Smooth muscle cell (in vitro differentiated cells): ENCODE measurements around the gene CPA4. TPM values are rescaled to one million over a fixed set of nuclear protein-coding genes. Genes with fewer than 3 reads are reported as not detected.
A peak's percentile ranks its signal among the peaks of the same experiment; 100 is the strongest.

Experiments used
- DNase-seq: peaks from one replicate; lab custom pipeline; 2025; ENCODE audit not compliant: unreplicated experiment; lab: John Stamatoyannopoulos, UW
- H2AFZ ChIP-seq: fragments of 200-600 bp; sonication (generic); 2 replicates; pipeline ENCODE4 v1.6.0; 2016; ENCODE audit warnings: antibody characterized with exemption, low read depth, mild to moderate bottlenecking
- H3F3A ChIP-seq: fragments of 200-600 bp; sonication (generic); 2 replicates; pipeline ENCODE4 v1.6.0; 2017; ENCODE audit warnings: antibody characterized with exemption, low read depth
- H3K27ac ChIP-seq: fragments of 200-600 bp; sonication (generic); 2 replicates; pipeline ENCODE4 v1.5.1; 2016; ENCODE audit warnings: low read depth, mild to moderate bottlenecking
- H3K27me3 ChIP-seq: fragments of 200-600 bp; sonication (generic); 2 replicates; pipeline ENCODE4 v1.6.1; 2016; ENCODE audit warnings: low read depth, mild to moderate bottlenecking
- H3K36me3 ChIP-seq: fragments of 200-600 bp; sonication (generic); 2 replicates; pipeline ENCODE4 v1.5.1; 2016; ENCODE audit warnings: low read depth
- H3K4me1 ChIP-seq: fragments of 200-600 bp; sonication (generic); 2 replicates; pipeline ENCODE4 v1.5.1; 2016; ENCODE audit warnings: low read depth
- H3K4me2 ChIP-seq: fragments of 200-600 bp; sonication (generic); 2 replicates; pipeline ENCODE4 v1.6.0; 2016; ENCODE audit warnings: mild to moderate bottlenecking
- H3K4me3 ChIP-seq: fragments of 200-600 bp; sonication (generic); 2 replicates; pipeline ENCODE4 v1.5.1; 2016; ENCODE audit warnings: mild to moderate bottlenecking
- H3K79me2 ChIP-seq: fragments of 200-600 bp; sonication (generic); 2 replicates; pipeline ENCODE4 v1.6.0; 2016; ENCODE audit warnings: low read depth, mild to moderate bottlenecking
- H3K9ac ChIP-seq: fragments of 200-600 bp; sonication (generic); 2 replicates; pipeline ENCODE4 v1.6.0; 2016; ENCODE audit warnings: low read depth
- H3K9me3 ChIP-seq: fragments of 200-600 bp; sonication (generic); replicated peaks from 2 replicates; pipeline ENCODE4 v1.5.1; 2016; ENCODE audit warnings: low read depth
- H4K20me1 ChIP-seq: fragments of 200-600 bp; sonication (generic); 2 replicates; pipeline ENCODE4 v1.6.0; 2016; ENCODE audit warnings: low read depth
- WGBS: methylation state at CpG from one replicate; pipeline ENCODE4 v1.1.7; 2016; ENCODE audit warnings: low lambda C conversion rate; 5-methylcytosine and 5-hydroxymethylcytosine counted together
- polyA plus RNA-seq: library from polyadenylated mRNA; unstranded; fragments of >200 nt; fragmentation: Nextera tagmentation; extraction: Ambion mirVana; gene quantifications from 2 replicates; pipeline ENCODE4 v1.2.1, GENCODE V29; 2016
- total RNA-seq: library from RNA; depleted of rRNA; stranded (reverse); fragments of >200 nt; gene quantifications from 2 replicates; pipeline ENCODE4 v1.2.3, GENCODE V29; 2014
- TF ChIP-seq, protein P1 (sequence below): fragments of 200-600 bp; sonication (generic); IDR thresholded peaks from 2 replicates; pipeline ENCODE4 v1.5.1; 2017; ENCODE audit warnings: borderline replicate concordance, mild to moderate bottlenecking, antibody characterized with exemption; ENCODE audit not compliant: insufficient read depth, poor library complexity, severe bottlenecking

The CPA4 gene
- total and polyA plus RNA-seq, 2 experiments from 2014 or later = 8.8 to 12.3 TPM

DNA sequence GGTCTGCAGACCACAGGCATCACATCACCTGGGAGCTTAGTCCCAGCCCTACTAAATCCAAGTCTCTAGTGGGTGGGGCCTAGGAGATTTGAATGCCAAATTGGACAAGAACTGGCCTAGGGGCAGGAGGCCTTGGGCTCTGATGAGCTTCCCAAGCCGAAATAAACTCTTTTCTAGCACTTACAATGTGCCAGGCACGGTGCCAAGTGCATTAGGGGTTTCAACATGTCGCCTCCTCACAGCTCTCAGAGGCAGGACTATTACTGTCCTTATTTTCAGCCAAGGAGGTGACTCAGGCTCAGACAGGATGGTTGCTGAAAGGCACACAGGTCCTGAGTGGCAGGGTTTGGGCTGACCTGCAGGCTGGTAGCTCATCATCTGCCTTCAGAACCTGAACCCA, 78.1 kb downstream of the CPA4 start:
- peak overlapping the region; percentile 95 for H3K27ac ChIP-seq
- H3K27me3 ChIP-seq = no peaks in the 10 kb centered on the region
- no peak overlapping the region for H3K4me3 ChIP-seq
- no peaks in the 10 kb centered on the region for H3K36me3 ChIP-seq
- H3K79me2 ChIP-seq = no peaks in the 10 kb centered on the region
- 83% methylated on average over 3 of the region's 3 CpGs for WGBS
- TF ChIP-seq, protein P1, sequence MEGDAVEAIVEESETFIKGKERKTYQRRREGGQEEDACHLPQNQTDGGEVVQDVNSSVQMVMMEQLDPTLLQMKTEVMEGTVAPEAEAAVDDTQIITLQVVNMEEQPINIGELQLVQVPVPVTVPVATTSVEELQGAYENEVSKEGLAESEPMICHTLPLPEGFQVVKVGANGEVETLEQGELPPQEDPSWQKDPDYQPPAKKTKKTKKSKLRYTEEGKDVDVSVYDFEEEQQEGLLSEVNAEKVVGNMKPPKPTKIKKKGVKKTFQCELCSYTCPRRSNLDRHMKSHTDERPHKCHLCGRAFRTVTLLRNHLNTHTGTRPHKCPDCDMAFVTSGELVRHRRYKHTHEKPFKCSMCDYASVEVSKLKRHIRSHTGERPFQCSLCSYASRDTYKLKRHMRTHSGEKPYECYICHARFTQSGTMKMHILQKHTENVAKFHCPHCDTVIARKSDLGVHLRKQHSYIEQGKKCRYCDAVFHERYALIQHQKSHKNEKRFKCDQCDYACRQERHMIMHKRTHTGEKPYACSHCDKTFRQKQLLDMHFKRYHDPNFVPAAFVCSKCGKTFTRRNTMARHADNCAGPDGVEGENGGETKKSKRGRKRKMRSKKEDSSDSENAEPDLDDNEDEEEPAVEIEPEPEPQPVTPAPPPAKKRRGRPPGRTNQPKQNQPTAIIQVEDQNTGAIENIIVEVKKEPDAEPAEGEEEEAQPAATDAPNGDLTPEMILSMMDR = no peak
- no peak overlapping the region for H3K4me2 ChIP-seq
- peaks cover 20% of the 10 kb centered on the region for H3K4me1 ChIP-seq
- no peak for DNase-seq
- no peaks in the 10 kb centered on the region for H3K9me3 ChIP-seq
- H4K20me1 ChIP-seq = no peaks in the 10 kb centered on the region
- peak overlapping the region; percentile 41 for H3K9ac ChIP-seq
- peaks cover 38% of the 10 kb centered on the region for H3F3A ChIP-seq
- H2AFZ ChIP-seq = no peak overlapping the region

DNA sequence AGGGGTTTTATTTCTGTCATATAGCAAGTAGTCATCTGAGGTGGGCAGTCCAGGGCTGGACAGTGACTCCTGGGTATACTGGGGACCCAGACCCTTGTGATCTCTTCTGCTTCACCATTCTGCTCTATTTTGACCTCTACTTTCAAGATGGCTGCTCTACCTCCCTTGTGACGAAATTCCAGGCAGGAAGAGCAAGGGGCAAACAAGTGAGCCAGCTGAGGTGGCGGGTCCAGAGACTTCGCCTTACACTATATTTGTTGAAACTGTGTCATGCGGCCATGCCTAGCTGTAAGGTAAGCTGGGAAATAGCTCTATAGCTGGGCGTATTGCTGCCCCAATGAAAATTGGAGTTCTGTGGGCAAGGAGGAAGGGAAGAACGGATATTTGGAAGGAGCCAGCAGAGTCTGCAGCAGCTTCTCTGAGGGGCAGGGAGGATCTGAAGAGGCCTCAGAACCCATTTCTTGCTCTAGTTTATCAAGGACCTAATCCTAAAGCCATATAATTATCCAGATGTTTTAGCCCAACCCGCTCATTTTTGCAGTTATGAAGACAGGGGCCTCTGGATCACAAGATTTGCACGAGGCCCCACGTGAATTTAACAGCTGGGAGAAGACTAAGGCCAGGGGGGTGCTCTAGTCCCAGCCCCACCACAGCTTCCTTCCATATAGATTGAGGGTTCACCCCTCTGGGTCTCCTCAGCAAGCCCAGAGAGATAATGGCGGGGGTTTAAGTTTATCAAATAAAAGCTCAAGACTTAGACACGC, 79.6 kb downstream of the CPA4 start:
- H3K27me3 ChIP-seq = no peaks in the 10 kb centered on the region
- peaks cover 38% of the 10 kb centered on the region for H3F3A ChIP-seq
- H3K4me3 ChIP-seq = peak overlapping the region; percentile 2
- H3K27ac ChIP-seq = peak overlapping the region; percentile 95
- DNase-seq = no peak
- H3K4me1 ChIP-seq = peaks cover 20% of the 10 kb centered on the region
- 49% methylated on average over 11 of the region's 11 CpGs for WGBS
- H3K36me3 ChIP-seq = no peaks in the 10 kb centered on the region
- no peaks in the 10 kb centered on the region for H3K9me3 ChIP-seq
- H4K20me1 ChIP-seq = no peaks in the 10 kb centered on the region
- no peaks in the 10 kb centered on the region for H3K79me2 ChIP-seq
- peak overlapping the region; percentile 32 for H2AFZ ChIP-seq
- peak overlapping the region; percentile 79 for H3K9ac ChIP-seq
- TF ChIP-seq, protein P1 = no peak
- peak overlapping the region; percentile 47 for H3K4me2 ChIP-seq

Other genes with a start within 250 kb of the CPA4 start
- 20.2 and 23.6 TPM in 2 replicates for gene ZC3HC1, start 241.8 kb upstream of the CPA4 start, total RNA-seq
- gene ZC3HC1, start 241.8 kb upstream of the CPA4 start, polyA plus RNA-seq = 23.4 and 23.6 TPM in 2 replicates
- gene KLHDC10, start 222.6 kb upstream of the CPA4 start, total RNA-seq = 24.9 and 30.8 TPM in 2 replicates
- gene KLHDC10, start 222.6 kb upstream of the CPA4 start, polyA plus RNA-seq = 8.3 and 8.7 TPM in 2 replicates
- 20.3 and 23.0 TPM in 2 replicates for gene TMEM209, start 87.8 kb upstream of the CPA4 start, total RNA-seq
- 15.1 and 18.2 TPM in 2 replicates for gene TMEM209, start 87.8 kb upstream of the CPA4 start, polyA plus RNA-seq
- not detected in 2 replicates for gene SSMEM1, start 85.3 kb upstream of the CPA4 start, total RNA-seq
- gene SSMEM1, start 85.3 kb upstream of the CPA4 start, polyA plus RNA-seq = not detected in 2 replicates
- not detected in 2 replicates for gene CPA2, start 26.3 kb upstream of the CPA4 start, total RNA-seq
- 0.18 TPM in 1 of 2 replicates, not detected in the other for gene CPA2, start 26.3 kb upstream of the CPA4 start, polyA plus RNA-seq
- gene CPA5, start 51.7 kb downstream of the CPA4 start, total RNA-seq = not detected in 2 replicates
- gene CPA5, start 51.7 kb downstream of the CPA4 start, polyA plus RNA-seq = 0.45 TPM in 1 of 2 replicates, not detected in the other
- 0.90 TPM in 2 replicates for gene CPA1, start 87.3 kb downstream of the CPA4 start, total RNA-seq
- gene CPA1, start 87.3 kb downstream of the CPA4 start, polyA plus RNA-seq = 1.7 and 3.8 TPM in 2 replicates
- gene CEP41, start 147.9 kb downstream of the CPA4 start, total RNA-seq = 18.3 and 23.0 TPM in 2 replicates
- gene CEP41, start 147.9 kb downstream of the CPA4 start, polyA plus RNA-seq = 27.1 and 35.1 TPM in 2 replicates
- gene MEST, start 198.9 kb downstream of the CPA4 start, total RNA-seq = 1,229 and 1,648 TPM in 2 replicates
- gene MEST, start 198.9 kb downstream of the CPA4 start, polyA plus RNA-seq = 1,158 and 1,655 TPM in 2 replicates